CD14-positive monocyte (primary cell): ENCODE data around the gene PRRG1. TPM values are rescaled to one million over a fixed set of nuclear protein-coding genes. Genes with fewer than 3 reads are reported as not detected.

Source experiments
- DNase-seq, 3 donors: peaks; one replicate each; pipeline ENCODE4 v3.0.0-alpha.2; 2011 to 2022
- H2AFZ ChIP-seq: 2 replicates; pipeline ENCODE4 v1.6.0; 2012; ENCODE audit warnings: mild to moderate bottlenecking, low read depth, low read length, inconsistent platforms; ENCODE audit not compliant: insufficient read depth, poor library complexity, severe bottlenecking
- H3K27ac ChIP-seq, 2 donors: 1 replicate in 1 of 2; 2 replicates in 1 of 2; pipeline ENCODE4 v1.5.1; 2012 to 2013; ENCODE audit warnings: low read length in 2 of 2, control low read depth in 1 of 2, inconsistent platforms in 1 of 2, low read depth in 1 of 2, mild to moderate bottlenecking in 1 of 2
- H3K27me3 ChIP-seq, 2 donors: one replicate each; pipeline versions ENCODE4 v1.6.0 to v1.6.1; 2011 to 2013; ENCODE audit warnings: low read length in 2 of 2; ENCODE audit not compliant: control insufficient read depth in 2 of 2, insufficient read depth in 2 of 2
- H3K36me3 ChIP-seq, 2 donors: replicated peaks in 1 of 2; 1 replicate in 1 of 2; 2 replicates in 1 of 2; pipeline versions ENCODE4 v1.5.1 to v1.6.1; 2012 to 2013; ENCODE audit warnings: low read length in 2 of 2, control low read depth in 1 of 2, inconsistent platforms in 1 of 2, mild to moderate bottlenecking in 1 of 2; ENCODE audit not compliant: insufficient read depth in 2 of 2, control insufficient read depth in 1 of 2
- H3K4me1 ChIP-seq, 2 donors: 1 replicate in 1 of 2; 2 replicates in 1 of 2; pipeline versions ENCODE4 v1.5.1 to v1.6.1; 2012 to 2013; ENCODE audit warnings: low read length in 2 of 2, control low read depth in 1 of 2, inconsistent platforms in 1 of 2, mild to moderate bottlenecking in 1 of 2, moderate library complexity in 1 of 2; ENCODE audit not compliant: insufficient read depth in 2 of 2, control insufficient read depth in 1 of 2
- H3K4me2 ChIP-seq: replicated peaks from 2 replicates; pipeline ENCODE3; 2012; ENCODE audit warnings: low read length, moderate library complexity, mild to moderate bottlenecking; ENCODE audit not compliant: poor library complexity, severe bottlenecking; ENCODE audit errors: extremely low read depth
- H3K4me3 ChIP-seq, 3 experiments: fragments of 200-600 bp in 1 of 3; sonication (generic) in 1 of 3; replicated peaks in 1 of 3; 1 replicate in 2 of 3; 2 replicates in 1 of 3; pipeline ENCODE4 v1.5.1; 2011 to 2013; ENCODE audit warnings: low read length in 3 of 3, mild to moderate bottlenecking in 3 of 3, control low read depth in 2 of 3, low read depth in 2 of 3, inconsistent platforms in 1 of 3, moderate library complexity in 1 of 3
- H3K79me2 ChIP-seq: 2 replicates; pipeline ENCODE4 v1.6.0; 2012; ENCODE audit warnings: mild to moderate bottlenecking, control low read depth, inconsistent platforms, low read length, moderate library complexity; ENCODE audit not compliant: insufficient read depth
- H3K9ac ChIP-seq: 2 replicates; pipeline ENCODE4 v1.6.0; 2017; ENCODE audit warnings: low read length, mild to moderate bottlenecking; ENCODE audit not compliant: insufficient read depth, poor library complexity, severe bottlenecking
- H3K9me3 ChIP-seq, 2 donors: replicated peaks in 1 of 2; 1 replicate in 1 of 2; 2 replicates in 1 of 2; pipeline versions ENCODE4 v1.5.1 to v1.6.1; 2012 to 2013; ENCODE audit warnings: low read length in 2 of 2, control low read depth in 1 of 2; ENCODE audit not compliant: control insufficient read depth in 1 of 2, insufficient read depth in 1 of 2
- H4K20me1 ChIP-seq: 2 replicates; pipeline ENCODE4 v1.6.0; 2012; ENCODE audit warnings: mild to moderate bottlenecking, low read length, control low read depth, moderate library complexity; ENCODE audit not compliant: insufficient read depth
- H3K27ac Mint-ChIP-seq, 7 donors: one replicate each; pipeline ENCODE4 v1.8.0; 2020; ENCODE audit warnings: mild to moderate bottlenecking in 7 of 7, mixed read lengths in 7 of 7, moderate library complexity in 6 of 7, inconsistent platforms in 2 of 7
- H3K27me3 Mint-ChIP-seq, 3 donors: one replicate each; pipeline ENCODE4 v1.8.0; 2021 to 2022; ENCODE audit warnings: low read depth in 3 of 3, mild to moderate bottlenecking in 3 of 3, mixed read lengths in 3 of 3, moderate library complexity in 3 of 3, inconsistent platforms in 1 of 3
- H3K36me3 Mint-ChIP-seq, 2 donors: one replicate each; pipeline ENCODE4 v1.8.0; 2020; ENCODE audit warnings: mixed read lengths in 2 of 2, inconsistent platforms in 1 of 2, mild to moderate bottlenecking in 1 of 2
- H3K4me1 Mint-ChIP-seq: one replicate; pipeline ENCODE4 v1.8.0; 2020; ENCODE audit warnings: mild to moderate bottlenecking, mixed read lengths
- H3K4me3 Mint-ChIP-seq, 2 donors: one replicate each; pipeline ENCODE4 v1.8.0; 2020; ENCODE audit warnings: mild to moderate bottlenecking in 2 of 2, mixed read lengths in 2 of 2, moderate library complexity in 1 of 2
- H3K9me3 Mint-ChIP-seq, 7 donors: one replicate each; pipeline ENCODE4 v1.8.0; 2020 to 2022; ENCODE audit warnings: mixed read lengths in 7 of 7, mild to moderate bottlenecking in 6 of 7, moderate library complexity in 6 of 7, inconsistent platforms in 2 of 7
- CTCF ChIP-seq: fragments of 200-600 bp; IDR thresholded peaks from one replicate; pipeline ENCODE4 v1.8.0; 2022; ENCODE audit warnings: antibody characterized with exemption, mild to moderate bottlenecking
- WGBS: methylation state at CpG from one replicate; pipeline ENCODE4 v1.1.5; 2013; ENCODE audit warnings: missing lambda C conversion rate; ENCODE audit not compliant: insufficient coverage; 5-methylcytosine and 5-hydroxymethylcytosine counted together
- intact Hi-C, 2 donors: fragments of 100-400 bp; cut with micrococcal nuclease; formaldehyde crosslinking; loops; one replicate each; pipeline versions ENCODE4 v1.15.0 to v1.15.1; 2023
- polyA plus RNA-seq, 3 donors: library from polyadenylated mRNA; depleted of rRNA in 1 of 3; unstranded in 2 of 3; stranded (reverse) in 1 of 3; fragments of 300-500 nt in 2 of 3; fragments of >200 nt in 1 of 3; fragmentation: Illumina TruSeq in 2 of 3; gene quantifications; 1 replicate in 2 of 3; 2 replicates in 1 of 3; pipeline ENCODE4 v1.2.3, GENCODE V29; 2012 to 2021

The PRRG1 gene
- polyA plus RNA-seq, 3 donors = 0.04 to 0.39 (median 0.14) TPM

GRCh38 chrX:37462346-37462745, 113.2 kb downstream of the PRRG1 start:
- TF ChIP-seq CTCF = no peak
- Histone ChIP-seq H2AFZ (no peak overlapping the region), H3K4me1 (no peaks in the 10 kb centered on the region), H3K27me3 (no peaks in the 10 kb centered on the region), H3K9me3 (no peaks in the 10 kb centered on the region), H3K9ac (no peak overlapping the region), H4K20me1 (no peaks in the 10 kb centered on the region), H3K4me3 (no peak overlapping the region), H3K79me2 (no peaks in the 10 kb centered on the region), H3K27ac (no peak overlapping the region), H3K4me2 (no peak overlapping the region), H3K36me3 (no peaks in the 10 kb centered on the region)
- no CpG with 5 or more reads among the region's 2 CpGs for WGBS
- Mint-ChIP-seq H3K9me3 (peaks cover 2 to 11% (median 7%) of the 10 kb centered on the region in 7 donors), H3K27ac (no peak overlapping the region), H3K4me1 (no peaks in the 10 kb centered on the region), H3K4me3 (no peak overlapping the region), H3K27me3 (peaks cover 0 to 4% (median 0%) of the 10 kb centered on the region in 3 donors), H3K36me3 (no peaks in the 10 kb centered on the region)
- DNase-seq = no peak
- intact Hi-C loops = no loop called here

- no peak for DNase-seq
These were observed 119.1 kb downstream of the PRRG1 start for GRCh38 chrX:37468124-37468739.

More at GRCh38 chrX:37468124-37468739, 119.1 kb downstream of the PRRG1 start:
- Histone ChIP-seq H3K9me3 (no peaks in the 10 kb centered on the region), H3K27ac (no peak overlapping the region), H3K36me3 (no peaks in the 10 kb centered on the region), H4K20me1 (no peaks in the 10 kb centered on the region), H3K9ac (no peak overlapping the region), H3K4me3 (no peak overlapping the region), H3K4me2 (no peak overlapping the region), H3K27me3 (no peaks in the 10 kb centered on the region), H3K79me2 (no peaks in the 10 kb centered on the region), H3K4me1 (no peaks in the 10 kb centered on the region), H2AFZ (no peak overlapping the region)
- TF ChIP-seq CTCF = no peak
- Mint-ChIP-seq H3K4me3 (no peak overlapping the region), H3K9me3 (peaks cover 0 to 5% (median 0%) of the 10 kb centered on the region in 7 donors), H3K27ac (no peak overlapping the region), H3K27me3 (no peaks in the 10 kb centered on the region), H3K36me3 (no peaks in the 10 kb centered on the region), H3K4me1 (no peaks in the 10 kb centered on the region)
- intact Hi-C loops = no loop called here
- no CpG with 5 or more reads among the region's 3 CpGs for WGBS
